H9 (cell line): Measurements from ENCODE around the gene DHRSX. TPM values are rescaled to one million over a fixed set of nuclear protein-coding genes. Genes with fewer than 3 reads are reported as not detected.
A peak's percentile ranks its signal among the peaks of the same experiment; 100 is the strongest.
"Not testable (repeated sequence)": the region's sequence is repeated elsewhere in the genome, so short reads cannot be mapped to it uniquely, and the experiment has no call there.

Experiments
- DNase-seq: peaks from one replicate; pipeline ENCODE4 v3.0.0-alpha.2; 2017
- H2AFZ ChIP-seq: one replicate; pipeline ENCODE4 v1.6.1; 2013; ENCODE audit warnings: mild to moderate bottlenecking, low read length, control low read depth, moderate library complexity
- H2AK5ac ChIP-seq: 2 replicates; pipeline ENCODE4 v1.6.1; 2013; ENCODE audit warnings: low read length, control low read depth, mixed read lengths; ENCODE audit not compliant: insufficient read length
- H2BK120ac ChIP-seq: one replicate; pipeline ENCODE4 v1.6.1; 2013; ENCODE audit warnings: low read depth, mild to moderate bottlenecking, low read length, control low read depth, inconsistent platforms; ENCODE audit not compliant: poor library complexity, severe bottlenecking
- H2BK12ac ChIP-seq: 2 replicates; pipeline ENCODE4 v1.6.1; 2013; ENCODE audit warnings: low read length, control low read depth, mixed read lengths, low read depth; ENCODE audit not compliant: insufficient read length
- H2BK15ac ChIP-seq: 2 replicates; pipeline ENCODE4 v1.6.1; 2013; ENCODE audit warnings: low read depth, low read length, control low read depth
- H2BK20ac ChIP-seq: one replicate; pipeline ENCODE4 v1.6.1; 2013; ENCODE audit warnings: low read depth, mild to moderate bottlenecking, low read length, control low read depth, inconsistent platforms; ENCODE audit not compliant: poor library complexity, severe bottlenecking
- H2BK5ac ChIP-seq: 2 replicates; pipeline ENCODE4 v1.6.1; 2013; ENCODE audit warnings: low read length, control low read depth, mixed read lengths; ENCODE audit not compliant: insufficient read length
- H3K14ac ChIP-seq: 2 replicates; pipeline ENCODE4 v1.6.1; 2013; ENCODE audit warnings: low read length, control low read depth; ENCODE audit not compliant: insufficient read depth
- H3K18ac ChIP-seq: 2 replicates; pipeline ENCODE4 v1.6.1; 2013; ENCODE audit warnings: low read depth, mild to moderate bottlenecking, mixed read lengths, low read length, control low read depth; ENCODE audit not compliant: insufficient read length
- H3K23ac ChIP-seq: 2 replicates; pipeline ENCODE4 v1.6.1; 2013; ENCODE audit warnings: low read length, control low read depth, mixed read lengths, low read depth; ENCODE audit not compliant: insufficient read length
- H3K23me2 ChIP-seq: 2 replicates; pipeline ENCODE4 v1.6.1; 2013; ENCODE audit warnings: low read depth, mild to moderate bottlenecking, mixed read lengths, low read length, control low read depth; ENCODE audit not compliant: insufficient read length, poor library complexity, severe bottlenecking
- H3K27ac ChIP-seq: 2 replicates; pipeline ENCODE4 v1.5.1; 2013; ENCODE audit warnings: low read length, control low read depth, mixed read lengths, low read depth; ENCODE audit not compliant: insufficient read length
- H3K27me3 ChIP-seq: 2 replicates; pipeline ENCODE4 v1.6.1; 2013; ENCODE audit warnings: low read length, control low read depth, inconsistent platforms; ENCODE audit not compliant: insufficient read depth
- H3K4ac ChIP-seq: 2 replicates; pipeline ENCODE4 v1.6.1; 2013; ENCODE audit warnings: low read depth, mild to moderate bottlenecking, control low read depth, inconsistent platforms, low read length, moderate library complexity
- H3K4me1 ChIP-seq: 2 replicates; pipeline ENCODE4 v1.6.1; 2013; ENCODE audit warnings: low read length, control low read depth, inconsistent platforms; ENCODE audit not compliant: insufficient read depth
- H3K4me2 ChIP-seq: 2 replicates; pipeline ENCODE4 v1.6.1; 2013; ENCODE audit warnings: low read length, control low read depth, mixed read lengths; ENCODE audit not compliant: insufficient read length, insufficient read depth
- H3K56ac ChIP-seq: 2 replicates; pipeline ENCODE4 v1.6.1; 2013; ENCODE audit warnings: low read depth, mild to moderate bottlenecking, mixed read lengths, low read length, control low read depth; ENCODE audit not compliant: insufficient read length
- H3K79me1 ChIP-seq: 2 replicates; pipeline ENCODE4 v1.6.1; 2013; ENCODE audit warnings: low read depth, mild to moderate bottlenecking, moderate library complexity, low read length, control low read depth, inconsistent platforms; ENCODE audit not compliant: insufficient read depth, poor library complexity, severe bottlenecking
- H3K79me2 ChIP-seq: 2 replicates; pipeline ENCODE4 v1.6.1; 2013; ENCODE audit warnings: low read length, control low read depth, inconsistent platforms; ENCODE audit not compliant: insufficient read depth
- H3K9ac ChIP-seq: 2 replicates; pipeline ENCODE4 v1.6.1; 2013; ENCODE audit warnings: low read length, control low read depth, mixed read lengths; ENCODE audit not compliant: insufficient read length; ENCODE audit errors: extremely low read depth
- H3K9me3 ChIP-seq: one replicate; pipeline ENCODE4 v1.6.1; 2013; ENCODE audit warnings: low read depth, low read length, inconsistent platforms; ENCODE audit not compliant: control insufficient read depth
- H3T11ph ChIP-seq: one replicate; pipeline ENCODE4 v1.6.1; 2013; ENCODE audit warnings: mild to moderate bottlenecking, low read length, control low read depth, inconsistent platforms
- H4K20me1 ChIP-seq: one replicate; pipeline ENCODE4 v1.6.1; 2013; ENCODE audit not compliant: control insufficient read depth, insufficient read length, insufficient read depth
- H4K5ac ChIP-seq: 2 replicates; pipeline ENCODE4 v1.6.1; 2013; ENCODE audit warnings: low read depth, mild to moderate bottlenecking, mixed read lengths, low read length, control low read depth; ENCODE audit not compliant: insufficient read length
- H4K8ac ChIP-seq: replicated peaks from 2 replicates; pipeline ENCODE4 v1.6.1; 2013; ENCODE audit warnings: low read length, control low read depth, mixed read lengths, low read depth; ENCODE audit not compliant: insufficient read length
- H4K91ac ChIP-seq: 2 replicates; pipeline ENCODE4 v1.6.1; 2013; ENCODE audit warnings: low read depth, mild to moderate bottlenecking, moderate library complexity, mixed read lengths, low read length, control low read depth; ENCODE audit not compliant: insufficient read length
- H3K27ac Mint-ChIP-seq, 3 experiments: 2 replicates in 2 of 3; 3 replicates in 1 of 3; pipeline ENCODE4 v1.8.0; 2020 to 2021; ENCODE audit warnings: mixed read lengths in 3 of 3, mild to moderate bottlenecking in 1 of 3, moderate library complexity in 1 of 3
- H3K27me3 Mint-ChIP-seq: 2 replicates; pipeline ENCODE4 v1.8.0; 2021; ENCODE audit warnings: low read depth, mild to moderate bottlenecking, moderate library complexity, mixed read lengths
- H3K36me3 Mint-ChIP-seq, 3 experiments: 2 replicates in 2 of 3; 3 replicates in 1 of 3; pipeline ENCODE4 v1.8.0; 2020 to 2021; ENCODE audit warnings: low read depth in 3 of 3, mixed read lengths in 3 of 3; ENCODE audit not compliant: insufficient read depth in 1 of 3
- H3K4me1 Mint-ChIP-seq, 2 experiments: 2 replicates each; pipeline ENCODE4 v1.8.0; 2020; ENCODE audit warnings: mixed read lengths in 2 of 2
- H3K4me3 Mint-ChIP-seq, 2 experiments: 2 replicates in 1 of 2; 3 replicates in 1 of 2; pipeline ENCODE4 v1.8.0; 2020 to 2021; ENCODE audit warnings: mild to moderate bottlenecking in 2 of 2, mixed read lengths in 2 of 2, moderate library complexity in 1 of 2
- H3K9me3 Mint-ChIP-seq, 2 experiments: 2 replicates in 1 of 2; 3 replicates in 1 of 2; pipeline ENCODE4 v1.8.0; 2020; ENCODE audit warnings: mild to moderate bottlenecking in 2 of 2, mixed read lengths in 2 of 2, moderate library complexity in 1 of 2
- CTCF ChIP-seq: fragments of 200-600 bp; sonication (generic); conservative IDR thresholded peaks from 3 replicates; pipeline ENCODE4 v1.8.0; 2021; ENCODE audit warnings: antibody characterized with exemption, mild to moderate bottlenecking
- whole genome bisulfite sequencing: extraction: QIAGEN DNeasy Blood & Tissue Kit; methylation state at CpG from one replicate; pipeline ENCODE4 v1.1.7; 2013; ENCODE audit warnings: missing lambda C conversion rate, low lambda C conversion rate, mixed read lengths; ENCODE audit not compliant: insufficient read length; ENCODE audit errors: extremely low coverage; 5-methylcytosine and 5-hydroxymethylcytosine counted together
- total RNA-seq: library from RNA; stranded (reverse); gene quantifications from 2 replicates; pipeline ENCODE4 v1.2.1, GENCODE V29; 2021

Gene DHRSX
- total RNA-seq, 1 experiment from 2014 or later = 44.0 TPM

DNA sequence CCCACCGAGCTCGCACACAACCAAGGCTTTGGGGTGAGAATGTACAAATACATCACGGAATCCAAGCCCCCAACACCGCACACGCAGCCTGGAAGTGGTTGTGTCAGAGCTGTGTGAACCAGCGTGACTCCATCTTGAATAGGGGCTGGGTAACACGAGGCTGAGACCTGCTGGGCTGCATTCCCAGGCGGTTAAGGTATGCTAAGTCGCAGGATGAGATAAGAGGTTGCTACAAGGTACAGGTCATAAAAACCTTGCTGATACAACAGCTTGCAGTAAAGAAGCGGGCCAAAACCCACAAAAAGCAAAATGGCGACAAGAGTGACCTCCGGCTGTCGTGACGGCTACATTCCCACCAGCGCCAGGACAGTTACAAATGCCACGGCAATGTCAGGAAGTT lies 258.4 kb downstream of the DHRSX start:
- H2AK5ac ChIP-seq = no peak overlapping the region
- Mint-ChIP-seq H3K4me3 (no peak overlapping the region), H3K36me3 (peaks cover 10 to 22% (median 12%) of the 10 kb centered on the region in 3 experiments), H3K27me3 (no peaks in the 10 kb centered on the region; the same call in 1 of the 2 replicates), H3K27ac (peak overlapping the region; percentile 44 to 64 (median 55); a peak in 3 of 7 replicates), H3K4me1 (peaks cover 26 to 29% of the 10 kb centered on the region in 2 experiments), H3K9me3 (no peaks in the 10 kb centered on the region)
- no peak overlapping the region for H3K56ac ChIP-seq
- H3K79me2 ChIP-seq = no peaks in the 10 kb centered on the region
- no peaks in the 10 kb centered on the region for H3K9me3 ChIP-seq
- no peaks in the 10 kb centered on the region; the same call in 1 of the 2 replicates for H3K4me1 ChIP-seq
- no peaks in the 10 kb centered on the region for H3K23me2 ChIP-seq
- DNase-seq = no peak
- no peak overlapping the region for H4K8ac ChIP-seq
- H3K9ac ChIP-seq = no peak overlapping the region
- H3K23ac ChIP-seq = no peak overlapping the region
- H3K27me3 ChIP-seq = no peaks in the 10 kb centered on the region
- no peak overlapping the region for H4K91ac ChIP-seq
- no peaks in the 10 kb centered on the region for H4K20me1 ChIP-seq
- H3K4ac ChIP-seq = no peak overlapping the region
- no peak overlapping the region for H3K14ac ChIP-seq
- no peak overlapping the region for H2BK20ac ChIP-seq
- no peak overlapping the region for H3K4me2 ChIP-seq
- no peak overlapping the region for H2BK15ac ChIP-seq
- H2BK120ac ChIP-seq = no peak overlapping the region
- no peak overlapping the region for H2BK12ac ChIP-seq
- no peak overlapping the region for H2BK5ac ChIP-seq
- H3T11ph ChIP-seq = no peak overlapping the region
- no peak overlapping the region for H2AFZ ChIP-seq
- H3K27ac ChIP-seq = no peak overlapping the region
- no peaks in the 10 kb centered on the region for H3K79me1 ChIP-seq
- TF ChIP-seq CTCF = no peak
- H4K5ac ChIP-seq = no peak overlapping the region
- no peak overlapping the region for H3K18ac ChIP-seq
- WGBS = no CpG with 5 or more reads among the region's 16 CpGs

DNA sequence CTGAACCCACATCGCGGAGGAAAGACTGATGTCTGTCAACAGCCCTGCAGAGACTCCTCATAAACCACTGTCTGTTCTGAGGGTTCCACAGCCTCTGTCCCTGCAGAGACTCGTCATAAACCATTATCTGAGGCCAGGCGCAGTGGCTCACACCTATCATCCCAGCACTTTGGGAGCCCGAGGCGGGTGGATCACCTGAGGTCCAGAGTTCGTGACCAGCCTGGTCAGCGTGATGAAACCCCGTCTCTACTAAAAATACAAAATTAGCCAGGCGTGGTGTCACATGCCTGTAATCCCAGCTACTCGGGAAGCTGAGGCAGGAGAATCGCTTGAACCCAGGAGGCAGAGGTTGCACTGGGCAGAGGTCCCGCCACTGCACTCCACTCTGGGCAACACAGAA lies 259.3 kb downstream of the DHRSX start:
- H3K56ac ChIP-seq, H3K27me3 Mint-ChIP-seq, H3K4ac ChIP-seq, H4K20me1 ChIP-seq, DNase-seq, H4K8ac ChIP-seq, H4K5ac ChIP-seq, H3K27ac ChIP-seq, H3T11ph ChIP-seq, H2AK5ac ChIP-seq, H3K27me3 ChIP-seq, H3K18ac ChIP-seq, H2BK12ac ChIP-seq, H3K23me2 ChIP-seq, H3K14ac ChIP-seq, H2BK120ac ChIP-seq, H3K4me2 ChIP-seq, H3K9me3 ChIP-seq, H3K9me3 Mint-ChIP-seq, H3K23ac ChIP-seq, H3K4me1 ChIP-seq, H3K79me2 ChIP-seq, H2BK20ac ChIP-seq, H3K79me1 ChIP-seq, H2BK15ac ChIP-seq, H3K9ac ChIP-seq, H3K4me3 Mint-ChIP-seq, H2AFZ ChIP-seq, H2BK5ac ChIP-seq, H4K91ac ChIP-seq: not testable (repeated sequence)
- Mint-ChIP-seq H3K4me1 (peaks cover 26 to 29% of the 10 kb centered on the region in 2 experiments), H3K36me3 (peaks cover 10 to 22% (median 15%) of the 10 kb centered on the region in 3 experiments), H3K27ac (peak overlapping the region; percentile 8 to 73 (median 37); a peak in 2 of 7 replicates)
- WGBS = no CpG with 5 or more reads among the region's 13 CpGs
